Heart left ventricle (tissue), 13 donors: ENCODE data around the gene PARD3B.

Experiments
- CTCF ChIP-seq, 12 donors: fragments of 200-600 bp; sonication (generic) in 4 of 12; IDR thresholded peaks; one replicate each; pipeline versions ENCODE4 v1.5.0 to v1.8.0; 2018 to 2022; ENCODE audit warnings: antibody characterized with exemption in 12 of 12, mild to moderate bottlenecking in 5 of 12
- POLR2A ChIP-seq, 2 donors: fragments of 450-650 bp; IDR thresholded peaks; one replicate each; pipeline ENCODE4 v1.6.1; 2017; ENCODE audit warnings: antibody characterized with exemption in 2 of 2, mild to moderate bottlenecking in 2 of 2, moderate library complexity in 2 of 2
- donor health status: ischemic (EF 13 %, LVEDD 7.1; RV severe dilation, severe dysfunction).
- donor health status: DM: no; HTN: yes; CAD: no.
- donor health status: DM: no; HTN: no; CAD: no.
- donor health status: ischemic (EF 25% LVEDD 6.9; RV normal size, moderate dysfunction).
- donor health status: ischemic (EF 25% LVEDD 5.7; RV mildly dilated, moderate dysfunction).
- donor health status: ischemic (EF 35%, LVEDD 5.7; RV mildly dilated, moderate dysfunction).
- donor health status: nonischemic (EF 11% LVEDD 7.7; RV severe dilation, severe dysfunction).
- donor health status: DM: yes; HTN: yes; CAD: no.
- donor health status: PGD.
- donor health status: ischemic (EF 29% LVEDD 5.4; RV normal size, mild dysfunction).
- donor health status: nonischemic (EF 23%, LVEDD 6.1; RV moderate dilation, normal function).

- no peak for TF ChIP-seq CTCF (IDR thresholded peaks at IDR 0.05)
- no peak for TF ChIP-seq POLR2A (IDR thresholded peaks at IDR 0.05)
Measured at GRCh38 chr2:205540036-205540435, 994.8 kb downstream of the PARD3B start.
